ENCODE data around the gene GNAT3. TPM values are rescaled to one million over a fixed set of nuclear protein-coding genes. Genes with fewer than 3 reads are reported as not detected.

Gene GNAT3
- total RNA-seq, 1 donor from 2014 or later, result not detected

GRCh38 chr7:80510021-80510420, 1.8 kb downstream of the GNAT3 start:
- ATAC-seq (no peak), DNase-seq (ENCODE audit: missing footprints) (no peak)
- intact Hi-C loops (cut with DNase I), result no loop called here

DNA sequence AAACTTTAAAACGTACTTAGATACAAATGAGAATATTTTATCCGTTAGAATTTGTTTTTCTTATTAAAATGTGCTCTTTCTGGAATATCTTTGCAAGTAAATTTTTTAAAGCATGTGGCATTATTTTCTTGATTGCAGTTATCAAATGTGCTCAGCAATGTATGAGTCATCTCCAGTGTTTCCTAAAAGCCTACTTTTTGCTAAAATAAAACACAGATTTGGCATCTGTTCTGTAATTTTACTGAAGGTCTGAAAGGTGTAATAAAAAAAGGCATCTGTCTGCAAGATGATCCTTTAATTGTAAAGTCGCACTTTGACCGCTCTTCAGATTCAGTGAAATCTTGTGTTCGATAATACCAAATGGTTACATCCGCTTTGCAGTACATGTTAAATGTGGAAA, 3.4 kb downstream of the GNAT3 start:
- no peak for DNase-seq (ENCODE audit: missing footprints)
- ATAC-seq, result no peak
- intact Hi-C loops (cut with DNase I), result no loop called here

DNA sequence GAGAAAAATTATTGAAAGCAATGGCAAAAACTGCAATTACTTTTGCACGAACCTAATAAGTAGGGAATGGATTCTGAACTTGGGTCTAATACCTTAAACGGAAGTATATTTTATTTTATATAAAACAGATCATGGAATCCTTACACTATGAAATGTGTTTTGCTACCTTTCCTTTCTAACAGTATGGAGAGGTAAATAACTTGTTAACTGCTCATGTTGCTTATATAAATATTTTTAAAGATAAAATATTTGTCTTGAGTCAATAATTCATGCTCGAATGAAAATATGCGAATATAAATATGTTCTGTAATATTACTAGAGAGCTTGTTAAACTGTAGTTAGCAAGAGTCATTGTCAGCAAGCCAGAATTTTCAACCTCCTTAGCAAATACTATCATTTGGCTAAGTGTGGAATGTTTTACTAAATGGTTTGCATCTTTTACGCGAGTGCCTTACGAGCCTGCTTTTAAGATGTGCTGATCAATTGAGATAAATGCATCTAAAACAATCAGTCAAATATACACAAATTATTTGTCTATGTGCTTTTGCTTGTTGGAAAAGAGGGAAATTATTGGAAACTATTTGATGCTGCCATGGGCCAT, 5.9 kb downstream of the GNAT3 start:
- intact Hi-C loops (cut with DNase I), result no loop called here

DNA sequence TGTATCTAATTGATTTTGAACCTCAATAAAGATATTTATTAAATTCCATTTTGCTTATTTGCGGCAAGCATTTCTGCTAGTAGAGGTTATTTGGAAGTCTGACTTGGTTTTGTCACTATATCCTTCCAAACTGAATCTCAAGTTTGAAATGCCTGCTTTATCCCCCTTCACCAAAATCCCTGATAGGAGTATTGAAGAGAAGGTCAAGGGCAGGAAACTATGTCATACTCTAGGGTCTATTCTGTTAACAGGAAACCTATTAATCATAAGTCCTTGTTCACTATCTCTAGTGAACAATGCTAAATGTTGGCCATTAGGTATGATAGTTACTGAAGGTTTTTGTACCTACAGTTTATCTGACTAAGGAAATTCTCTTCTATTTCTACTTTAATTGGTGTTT, 11.5 kb downstream of the GNAT3 start:
- no peak for ATAC-seq
- DNase-seq (ENCODE audit: missing footprints), result no peak
- intact Hi-C loops (cut with DNase I), result no loop called here

More for the DNA sequence above, 5.9 kb downstream of the GNAT3 start:
- DNase-seq (ENCODE audit: missing footprints), result no peak
- ATAC-seq, result no peak

GRCh38 chr7:80499350-80499953, 12.4 kb downstream of the GNAT3 start:
- ATAC-seq (peak; percentile 60), DNase-seq (ENCODE audit: missing footprints) (no peak)
- intact Hi-C loops (cut with DNase I), result loop anchor here (5.0 kb wide), 2 partner anchors 48 to 103 kb away; no protein-coding TSS in a partner anchor

DNA sequence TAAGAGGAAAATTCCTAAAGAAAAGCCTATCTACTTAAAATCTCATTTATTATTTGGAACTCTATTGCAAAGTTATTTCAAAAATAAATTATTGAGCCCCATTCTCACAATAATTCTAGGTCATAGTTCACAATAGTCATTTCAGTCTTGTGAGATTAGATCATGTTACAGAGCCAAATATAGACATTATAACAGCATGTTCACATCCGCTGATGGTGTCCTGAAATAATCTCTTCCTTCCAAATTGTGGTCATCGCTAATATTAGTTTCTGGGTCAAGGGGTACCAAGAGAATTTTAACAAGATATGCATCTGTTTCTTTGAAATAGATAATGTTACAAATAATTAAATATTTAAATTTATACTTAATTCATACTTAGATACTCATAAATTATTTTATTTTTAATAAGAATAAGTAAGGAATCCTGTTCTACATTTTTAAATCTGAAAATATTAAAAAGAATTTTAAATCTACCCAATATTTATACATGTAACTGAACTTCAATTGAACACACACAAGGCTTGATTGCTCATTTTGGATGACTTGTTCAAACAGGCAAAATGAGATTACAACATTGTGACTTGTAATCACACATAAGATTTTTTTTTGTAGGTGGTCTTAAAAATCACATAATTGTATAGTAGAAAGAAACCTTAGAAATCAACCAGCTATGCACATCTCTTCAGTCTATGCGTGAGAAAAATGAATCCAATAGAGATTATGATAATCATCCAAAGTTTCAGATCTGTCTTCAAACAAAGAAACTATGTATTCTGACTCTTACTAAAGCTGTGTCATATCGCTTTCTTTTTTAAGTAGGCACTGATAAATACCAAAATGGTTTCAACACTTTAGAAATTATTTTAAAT, 13.1 kb downstream of the GNAT3 start:
- intact Hi-C loops (cut with DNase I), result loop anchor here (5.0 kb wide), 2 partner anchors 49 to 104 kb away; no protein-coding TSS in a partner anchor
- DNase-seq (ENCODE audit: missing footprints), result no peak
- peak; percentile 69 for ATAC-seq

- no peak for ATAC-seq
- DNase-seq (ENCODE audit: missing footprints), result no peak
- intact Hi-C loops (cut with DNase I), result loop anchor here (5.0 kb wide), 2 partner anchors 51 to 106 kb away; no protein-coding TSS in a partner anchor
Observed at GRCh38 chr7:80496586-80496985, 15.3 kb downstream of the GNAT3 start.

GRCh38 chr7:80493121-80493849, 18.6 kb downstream of the GNAT3 start:
- DNase-seq (ENCODE audit: missing footprints) (no peak), ATAC-seq (no peak)
- intact Hi-C loops (cut with DNase I), result no loop called here

DNA sequence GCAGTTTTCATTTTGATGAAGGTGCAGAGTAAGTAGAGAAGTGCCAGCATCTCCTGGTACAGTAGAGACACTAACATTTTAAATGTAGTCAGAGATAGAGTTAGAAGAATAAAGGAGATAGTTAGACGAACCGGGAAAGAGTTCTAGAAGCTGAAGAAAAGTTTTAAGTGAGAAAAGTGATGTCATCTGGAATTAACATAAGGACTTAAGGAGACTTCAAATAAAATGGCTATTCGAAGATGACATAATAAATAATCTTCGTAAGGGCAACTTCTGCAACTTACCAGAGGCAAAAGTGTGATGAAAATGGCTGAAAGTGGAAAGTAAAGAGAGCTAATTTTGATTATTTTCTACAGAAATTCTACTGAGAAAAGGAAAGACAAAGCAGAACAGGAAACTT, 20.4 kb downstream of the GNAT3 start:
- ATAC-seq (no peak), DNase-seq (ENCODE audit: missing footprints) (no peak)
- intact Hi-C loops (cut with DNase I), result no loop called here

GRCh38 chr7:80488851-80489370, 23.0 kb downstream of the GNAT3 start:
- intact Hi-C loops (cut with DNase I), result loop anchor here (5.0 kb wide), 1 partner anchor 148 kb away; the partner anchor contains the start of gene CD36
- DNase-seq (ENCODE audit: missing footprints) (no peak), ATAC-seq (no peak)

- ATAC-seq, result no peak
- intact Hi-C loops (cut with DNase I), result loop anchor here (5.0 kb wide), 1 partner anchor 149 kb away; the partner anchor contains the start of gene CD36
- DNase-seq (ENCODE audit: missing footprints), result no peak
Observed at GRCh38 chr7:80488406-80488805, 23.5 kb downstream of the GNAT3 start.

DNA sequence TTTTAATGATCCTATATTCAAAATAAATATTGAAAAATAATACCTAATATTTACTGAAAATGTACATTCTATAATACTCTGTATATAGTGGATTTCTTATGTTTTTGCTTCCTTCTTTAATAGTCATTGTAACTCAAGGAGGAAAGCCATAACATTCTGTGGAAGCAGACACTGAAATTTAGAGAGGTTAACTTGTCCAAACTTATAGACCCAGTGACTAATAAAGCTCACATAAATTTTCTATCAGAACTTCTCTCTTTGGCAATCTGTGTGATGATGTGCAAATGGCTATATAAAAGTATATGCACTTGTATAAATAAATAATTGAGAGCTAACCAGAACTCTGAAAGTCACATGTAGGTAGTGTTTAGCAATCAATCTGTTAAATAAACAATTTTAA, 26.1 kb downstream of the GNAT3 start:
- no peak for ATAC-seq
- intact Hi-C loops (cut with DNase I), result loop anchor here (5.0 kb wide), 1 partner anchor 152 kb away; the partner anchor contains the start of gene CD36
- DNase-seq (ENCODE audit: missing footprints), result no peak

DNA sequence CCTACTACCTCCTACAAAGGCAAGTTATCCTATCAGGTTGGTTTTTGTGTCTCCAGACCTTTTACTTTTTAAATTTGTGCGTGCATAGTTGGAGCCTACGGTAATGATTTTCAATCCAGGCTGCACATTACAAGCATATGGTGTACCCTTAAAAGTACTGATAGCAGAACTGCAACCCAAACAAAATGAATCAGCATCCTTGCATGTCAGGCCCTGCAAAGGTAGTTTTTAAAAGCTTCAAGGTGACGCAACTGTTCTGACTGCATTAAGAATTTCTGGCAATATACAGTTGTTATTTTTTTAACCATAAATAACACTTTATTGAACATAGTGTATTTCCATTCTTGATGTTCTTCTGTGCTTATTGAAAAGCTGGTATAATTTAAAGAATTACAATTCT, 28.9 kb downstream of the GNAT3 start:
- no peak for ATAC-seq
- intact Hi-C loops (cut with DNase I), result no loop called here
- no peak for DNase-seq (ENCODE audit: missing footprints)

- no peak for ATAC-seq
- intact Hi-C loops (cut with DNase I), result no loop called here
- no peak for DNase-seq (ENCODE audit: missing footprints)
Observed at GRCh38 chr7:80481196-80481884, 30.5 kb downstream of the GNAT3 start.

DNA sequence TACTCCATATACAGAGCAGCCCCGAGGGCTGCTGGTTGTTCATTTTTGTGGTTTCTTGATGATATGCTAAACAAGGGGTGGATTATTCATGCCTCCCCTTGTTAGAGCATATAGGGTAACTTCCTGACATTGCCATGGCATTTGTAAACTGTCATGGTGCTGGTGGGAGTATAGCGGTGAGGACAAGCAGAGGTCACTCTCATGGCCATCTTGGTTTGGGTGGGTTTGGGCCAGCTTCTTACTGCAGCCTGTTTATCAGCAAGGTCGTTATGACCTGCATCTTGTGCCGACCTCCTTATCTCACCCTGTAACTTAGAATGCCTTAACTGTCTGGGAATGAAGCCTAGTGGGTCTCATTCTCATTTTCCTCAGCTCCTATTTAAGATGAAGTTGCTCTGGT, 31.3 kb downstream of the GNAT3 start:
- no peak for DNase-seq (ENCODE audit: missing footprints)
- intact Hi-C loops (cut with DNase I), result no loop called here
- ATAC-seq, result no peak

GRCh38 chr7:80478683-80479082, 33.2 kb downstream of the GNAT3 start:
- no peak for ATAC-seq

DNA sequence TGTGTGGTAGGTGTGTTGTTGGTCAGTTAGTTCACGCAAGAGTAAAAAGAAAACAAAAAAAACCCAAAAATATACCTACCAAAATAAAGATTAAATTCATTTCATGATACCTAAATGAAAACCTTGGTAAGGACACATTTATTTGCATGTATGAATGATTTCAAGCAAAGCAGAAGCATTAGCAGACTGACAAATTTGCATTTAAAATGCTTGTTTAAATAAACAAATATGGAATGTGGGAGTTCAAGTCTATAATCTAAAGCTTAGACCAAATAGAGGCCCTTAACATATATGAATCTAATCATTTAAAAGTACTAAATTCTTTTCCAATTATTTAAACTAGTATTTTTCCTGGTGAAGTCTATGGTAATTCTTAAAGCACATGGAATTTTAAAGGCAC, 35.8 kb downstream of the GNAT3 start:
- no peak for DNase-seq (ENCODE audit: missing footprints)
- intact Hi-C loops (cut with DNase I), result no loop called here
- ATAC-seq, result no peak

More at GRCh38 chr7:80478683-80479082, 33.2 kb downstream of the GNAT3 start:
- intact Hi-C loops (cut with DNase I), result no loop called here
- DNase-seq (ENCODE audit: missing footprints), result no peak

DNA sequence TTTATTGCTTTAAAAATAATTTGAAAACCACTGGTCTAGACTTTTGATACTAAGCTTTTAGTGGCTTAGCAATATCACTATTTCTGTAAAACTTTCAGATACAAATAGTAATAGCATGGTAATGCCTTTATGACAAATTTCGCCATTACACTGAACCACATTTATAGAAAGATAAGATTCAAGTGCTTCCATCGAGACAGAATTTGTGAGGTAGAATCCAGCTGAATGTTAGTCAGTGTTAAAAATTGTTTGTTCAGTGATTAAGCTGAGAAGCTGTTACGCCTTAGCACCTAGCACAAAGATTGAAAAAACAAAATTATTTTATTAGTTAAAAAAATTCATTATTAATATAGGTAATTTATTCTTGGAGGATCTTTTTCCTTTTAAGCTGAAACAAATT, 36.5 kb downstream of the GNAT3 start:
- DNase-seq (ENCODE audit: missing footprints) (no peak), ATAC-seq (no peak)
- intact Hi-C loops (cut with DNase I), result no loop called here

All from Right ventricle myocardium inferior (tissue), 1 donor.